NB4 (cell line): ENCODE results near the gene C5.

Source experiments
- POLR2A ChIP-seq: IDR thresholded peaks from 2 replicates; pipeline ENCODE4 v1.6.1; 2011; ENCODE audit warnings: mild to moderate bottlenecking; ENCODE audit not compliant: insufficient read length; ENCODE audit errors: extremely low read depth
- TF ChIP-seq, protein P1 (sequence below): IDR thresholded peaks from one replicate; pipeline ENCODE4 v1.5.1; 2012; ENCODE audit warnings: low read depth, low read length

GRCh38 chr9:120922404-120923195, 127.5 kb downstream of the C5 start:
- no peak for TF ChIP-seq POLR2A
- TF ChIP-seq, protein P1, sequence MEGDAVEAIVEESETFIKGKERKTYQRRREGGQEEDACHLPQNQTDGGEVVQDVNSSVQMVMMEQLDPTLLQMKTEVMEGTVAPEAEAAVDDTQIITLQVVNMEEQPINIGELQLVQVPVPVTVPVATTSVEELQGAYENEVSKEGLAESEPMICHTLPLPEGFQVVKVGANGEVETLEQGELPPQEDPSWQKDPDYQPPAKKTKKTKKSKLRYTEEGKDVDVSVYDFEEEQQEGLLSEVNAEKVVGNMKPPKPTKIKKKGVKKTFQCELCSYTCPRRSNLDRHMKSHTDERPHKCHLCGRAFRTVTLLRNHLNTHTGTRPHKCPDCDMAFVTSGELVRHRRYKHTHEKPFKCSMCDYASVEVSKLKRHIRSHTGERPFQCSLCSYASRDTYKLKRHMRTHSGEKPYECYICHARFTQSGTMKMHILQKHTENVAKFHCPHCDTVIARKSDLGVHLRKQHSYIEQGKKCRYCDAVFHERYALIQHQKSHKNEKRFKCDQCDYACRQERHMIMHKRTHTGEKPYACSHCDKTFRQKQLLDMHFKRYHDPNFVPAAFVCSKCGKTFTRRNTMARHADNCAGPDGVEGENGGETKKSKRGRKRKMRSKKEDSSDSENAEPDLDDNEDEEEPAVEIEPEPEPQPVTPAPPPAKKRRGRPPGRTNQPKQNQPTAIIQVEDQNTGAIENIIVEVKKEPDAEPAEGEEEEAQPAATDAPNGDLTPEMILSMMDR: no peak
